CD14-positive monocyte (primary cell): ENCODE results near the gene PTPRD. TPM values are rescaled to one million over a fixed set of nuclear protein-coding genes. Genes with fewer than 3 reads are reported as not detected.

Source experiments
- DNase-seq, 3 donors: peaks; one replicate each; pipeline ENCODE4 v3.0.0-alpha.2; 2011 to 2022
- H2AFZ ChIP-seq: 2 replicates; pipeline ENCODE4 v1.6.0; 2012; ENCODE audit warnings: mild to moderate bottlenecking, low read depth, low read length, inconsistent platforms; ENCODE audit not compliant: insufficient read depth, poor library complexity, severe bottlenecking
- H3K27ac ChIP-seq, 2 donors: 1 replicate in 1 of 2; 2 replicates in 1 of 2; pipeline ENCODE4 v1.5.1; 2012 to 2013; ENCODE audit warnings: low read length in 2 of 2, control low read depth in 1 of 2, inconsistent platforms in 1 of 2, low read depth in 1 of 2, mild to moderate bottlenecking in 1 of 2
- H3K27me3 ChIP-seq, 2 donors: one replicate each; pipeline versions ENCODE4 v1.6.0 to v1.6.1; 2011 to 2013; ENCODE audit warnings: low read length in 2 of 2; ENCODE audit not compliant: control insufficient read depth in 2 of 2, insufficient read depth in 2 of 2
- H3K36me3 ChIP-seq, 2 donors: replicated peaks in 1 of 2; 1 replicate in 1 of 2; 2 replicates in 1 of 2; pipeline versions ENCODE4 v1.5.1 to v1.6.1; 2012 to 2013; ENCODE audit warnings: low read length in 2 of 2, control low read depth in 1 of 2, inconsistent platforms in 1 of 2, mild to moderate bottlenecking in 1 of 2; ENCODE audit not compliant: insufficient read depth in 2 of 2, control insufficient read depth in 1 of 2
- H3K4me1 ChIP-seq, 2 donors: 1 replicate in 1 of 2; 2 replicates in 1 of 2; pipeline versions ENCODE4 v1.5.1 to v1.6.1; 2012 to 2013; ENCODE audit warnings: low read length in 2 of 2, control low read depth in 1 of 2, inconsistent platforms in 1 of 2, mild to moderate bottlenecking in 1 of 2, moderate library complexity in 1 of 2; ENCODE audit not compliant: insufficient read depth in 2 of 2, control insufficient read depth in 1 of 2
- H3K4me2 ChIP-seq: replicated peaks from 2 replicates; pipeline ENCODE3; 2012; ENCODE audit warnings: low read length, moderate library complexity, mild to moderate bottlenecking; ENCODE audit not compliant: poor library complexity, severe bottlenecking; ENCODE audit errors: extremely low read depth
- H3K4me3 ChIP-seq, 3 experiments: fragments of 200-600 bp in 1 of 3; sonication (generic) in 1 of 3; replicated peaks in 1 of 3; 1 replicate in 2 of 3; 2 replicates in 1 of 3; pipeline ENCODE4 v1.5.1; 2011 to 2013; ENCODE audit warnings: low read length in 3 of 3, mild to moderate bottlenecking in 3 of 3, control low read depth in 2 of 3, low read depth in 2 of 3, inconsistent platforms in 1 of 3, moderate library complexity in 1 of 3
- H3K79me2 ChIP-seq: 2 replicates; pipeline ENCODE4 v1.6.0; 2012; ENCODE audit warnings: mild to moderate bottlenecking, control low read depth, inconsistent platforms, low read length, moderate library complexity; ENCODE audit not compliant: insufficient read depth
- H3K9ac ChIP-seq: 2 replicates; pipeline ENCODE4 v1.6.0; 2017; ENCODE audit warnings: low read length, mild to moderate bottlenecking; ENCODE audit not compliant: insufficient read depth, poor library complexity, severe bottlenecking
- H3K9me3 ChIP-seq, 2 donors: replicated peaks in 1 of 2; 1 replicate in 1 of 2; 2 replicates in 1 of 2; pipeline versions ENCODE4 v1.5.1 to v1.6.1; 2012 to 2013; ENCODE audit warnings: low read length in 2 of 2, control low read depth in 1 of 2; ENCODE audit not compliant: control insufficient read depth in 1 of 2, insufficient read depth in 1 of 2
- H4K20me1 ChIP-seq: 2 replicates; pipeline ENCODE4 v1.6.0; 2012; ENCODE audit warnings: mild to moderate bottlenecking, low read length, control low read depth, moderate library complexity; ENCODE audit not compliant: insufficient read depth
- H3K27ac Mint-ChIP-seq, 7 donors: one replicate each; pipeline ENCODE4 v1.8.0; 2020; ENCODE audit warnings: mild to moderate bottlenecking in 7 of 7, mixed read lengths in 7 of 7, moderate library complexity in 6 of 7, inconsistent platforms in 2 of 7
- H3K27me3 Mint-ChIP-seq, 3 donors: one replicate each; pipeline ENCODE4 v1.8.0; 2021 to 2022; ENCODE audit warnings: low read depth in 3 of 3, mild to moderate bottlenecking in 3 of 3, mixed read lengths in 3 of 3, moderate library complexity in 3 of 3, inconsistent platforms in 1 of 3
- H3K36me3 Mint-ChIP-seq, 2 donors: one replicate each; pipeline ENCODE4 v1.8.0; 2020; ENCODE audit warnings: mixed read lengths in 2 of 2, inconsistent platforms in 1 of 2, mild to moderate bottlenecking in 1 of 2
- H3K4me1 Mint-ChIP-seq: one replicate; pipeline ENCODE4 v1.8.0; 2020; ENCODE audit warnings: mild to moderate bottlenecking, mixed read lengths
- H3K4me3 Mint-ChIP-seq, 2 donors: one replicate each; pipeline ENCODE4 v1.8.0; 2020; ENCODE audit warnings: mild to moderate bottlenecking in 2 of 2, mixed read lengths in 2 of 2, moderate library complexity in 1 of 2
- H3K9me3 Mint-ChIP-seq, 7 donors: one replicate each; pipeline ENCODE4 v1.8.0; 2020 to 2022; ENCODE audit warnings: mixed read lengths in 7 of 7, mild to moderate bottlenecking in 6 of 7, moderate library complexity in 6 of 7, inconsistent platforms in 2 of 7
- whole genome bisulfite sequencing: methylation state at CpG from one replicate; pipeline ENCODE4 v1.1.5; 2013; ENCODE audit warnings: missing lambda C conversion rate; ENCODE audit not compliant: insufficient coverage; 5-methylcytosine and 5-hydroxymethylcytosine counted together
- intact Hi-C, 2 donors: fragments of 100-400 bp; cut with micrococcal nuclease; formaldehyde crosslinking; loops; one replicate each; pipeline versions ENCODE4 v1.15.0 to v1.15.1; 2023
- polyA plus RNA-seq, 3 donors: library from polyadenylated mRNA; depleted of rRNA in 1 of 3; unstranded in 2 of 3; stranded (reverse) in 1 of 3; fragments of 300-500 nt in 2 of 3; fragments of >200 nt in 1 of 3; fragmentation: Illumina TruSeq in 2 of 3; gene quantifications; 1 replicate in 2 of 3; 2 replicates in 1 of 3; pipeline ENCODE4 v1.2.3, GENCODE V29; 2012 to 2021
- TF ChIP-seq, protein P1 (sequence below): fragments of 200-600 bp; IDR thresholded peaks from one replicate; pipeline ENCODE4 v1.8.0; 2022; ENCODE audit warnings: antibody characterized with exemption, mild to moderate bottlenecking

The PTPRD gene
- polyA plus RNA-seq, 3 donors: not detected

- H3K9ac ChIP-seq: no peak overlapping the region
- no peaks in the 10 kb centered on the region for H3K4me1 ChIP-seq
- H3K27ac ChIP-seq: no peak overlapping the region
- H3K27me3 ChIP-seq: no peaks in the 10 kb centered on the region
- no CpG with 5 or more reads among the region's 2 CpGs for WGBS
- Mint-ChIP-seq H3K4me3 (no peak overlapping the region), H3K4me1 (no peaks in the 10 kb centered on the region), H3K9me3 (peaks cover 0 to 3% (median 0%) of the 10 kb centered on the region in 7 donors), H3K27me3 (peaks cover 0 to 1% (median 0%) of the 10 kb centered on the region in 3 donors), H3K36me3 (no peaks in the 10 kb centered on the region), H3K27ac (no peak overlapping the region)
- TF ChIP-seq, protein P1, sequence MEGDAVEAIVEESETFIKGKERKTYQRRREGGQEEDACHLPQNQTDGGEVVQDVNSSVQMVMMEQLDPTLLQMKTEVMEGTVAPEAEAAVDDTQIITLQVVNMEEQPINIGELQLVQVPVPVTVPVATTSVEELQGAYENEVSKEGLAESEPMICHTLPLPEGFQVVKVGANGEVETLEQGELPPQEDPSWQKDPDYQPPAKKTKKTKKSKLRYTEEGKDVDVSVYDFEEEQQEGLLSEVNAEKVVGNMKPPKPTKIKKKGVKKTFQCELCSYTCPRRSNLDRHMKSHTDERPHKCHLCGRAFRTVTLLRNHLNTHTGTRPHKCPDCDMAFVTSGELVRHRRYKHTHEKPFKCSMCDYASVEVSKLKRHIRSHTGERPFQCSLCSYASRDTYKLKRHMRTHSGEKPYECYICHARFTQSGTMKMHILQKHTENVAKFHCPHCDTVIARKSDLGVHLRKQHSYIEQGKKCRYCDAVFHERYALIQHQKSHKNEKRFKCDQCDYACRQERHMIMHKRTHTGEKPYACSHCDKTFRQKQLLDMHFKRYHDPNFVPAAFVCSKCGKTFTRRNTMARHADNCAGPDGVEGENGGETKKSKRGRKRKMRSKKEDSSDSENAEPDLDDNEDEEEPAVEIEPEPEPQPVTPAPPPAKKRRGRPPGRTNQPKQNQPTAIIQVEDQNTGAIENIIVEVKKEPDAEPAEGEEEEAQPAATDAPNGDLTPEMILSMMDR: no peak
- no peak overlapping the region for H2AFZ ChIP-seq
- H4K20me1 ChIP-seq: no peaks in the 10 kb centered on the region
- H3K4me2 ChIP-seq: no peak overlapping the region
- intact Hi-C loops: no loop called here
- no peaks in the 10 kb centered on the region for H3K9me3 ChIP-seq
- DNase-seq: no peak
- no peaks in the 10 kb centered on the region for H3K79me2 ChIP-seq
- no peaks in the 10 kb centered on the region for H3K36me3 ChIP-seq
- no peak overlapping the region for H3K4me3 ChIP-seq
Measured at GRCh38 chr9:8605096-8605495, 2007.7 kb downstream of the PTPRD start.

- intact Hi-C loops: no loop called here
- H3K9me3 Mint-ChIP-seq: peaks cover 0 to 5% (median 0%) of the 10 kb centered on the region in 7 donors
- H3K4me3 ChIP-seq: no peak overlapping the region
- H3K27ac Mint-ChIP-seq: no peak overlapping the region
- no peaks in the 10 kb centered on the region for H3K27me3 ChIP-seq
- H3K79me2 ChIP-seq: no peaks in the 10 kb centered on the region
- no peak overlapping the region for H3K9ac ChIP-seq
- TF ChIP-seq, protein P1: no peak
- no peaks in the 10 kb centered on the region for H3K36me3 ChIP-seq
- no peak for DNase-seq
- no peaks in the 10 kb centered on the region for H4K20me1 ChIP-seq
- H3K4me1 ChIP-seq: no peaks in the 10 kb centered on the region
- H3K4me1 Mint-ChIP-seq: no peaks in the 10 kb centered on the region
- no peak overlapping the region for H3K4me2 ChIP-seq
- H3K36me3 Mint-ChIP-seq: no peaks in the 10 kb centered on the region
- 100% methylated on average over 1 of the region's 1 CpG for WGBS
- no peaks in the 10 kb centered on the region for H3K9me3 ChIP-seq
- H3K27me3 Mint-ChIP-seq: peaks cover 0 to 1% (median 0%) of the 10 kb centered on the region in 3 donors
- no peak overlapping the region for H3K4me3 Mint-ChIP-seq
- no peak overlapping the region for H3K27ac ChIP-seq
- H2AFZ ChIP-seq: no peak overlapping the region
Measured at GRCh38 chr9:8604201-8604600, 2008.6 kb downstream of the PTPRD start.
